Measurements from ENCODE around the gene ARGLU1. TPM values are rescaled to one million over a fixed set of nuclear protein-coding genes. Genes with fewer than 3 reads are reported as not detected.

The ARGLU1 gene
- total RNA-seq, 1 experiment from 2014 or later, result 31.8 TPM

DNA sequence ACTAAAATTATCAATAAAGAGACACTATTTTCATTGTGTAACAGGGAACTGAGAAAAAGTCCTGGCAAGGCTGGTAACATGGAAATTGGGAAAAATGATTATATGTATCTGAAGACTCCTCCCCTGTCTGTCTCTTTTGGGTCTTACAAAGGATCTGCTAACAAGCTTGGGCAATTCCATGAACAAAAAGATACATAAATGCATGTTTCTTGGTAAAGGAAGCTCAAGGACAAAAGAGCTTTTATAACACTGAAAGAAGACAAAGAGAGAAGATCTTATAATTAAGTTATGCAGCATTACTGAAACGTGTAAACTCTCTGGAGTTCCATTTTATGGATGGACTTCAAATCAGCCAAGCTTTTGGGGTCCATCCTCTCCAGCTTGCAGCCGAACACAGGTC, 61.7 kb downstream of the ARGLU1 start:
- intact Hi-C loops (cut with micrococcal nuclease), result no loop called here

GRCh38 chr13:106505732-106506131, 62.2 kb downstream of the ARGLU1 start:
- Histone ChIP-seq H3F3A (ENCODE audit: low read length, unreplicated experiment) (no peaks in the 10 kb centered on the region), H3K4me3 (ENCODE audit: low read length) (no peak overlapping the region), H3K79me2 (ENCODE audit: low read length) (peaks cover 84% of the 10 kb centered on the region), H3K4me1 (ENCODE audit: insufficient read depth, low read length) (peaks cover 17% of the 10 kb centered on the region), H3K9me3 (ENCODE audit: low read length) (no peaks in the 10 kb centered on the region), H2AFZ (ENCODE audit: low read length) (no peak overlapping the region), H3K9me2 (replicated peaks; ENCODE audit: low read length) (no peaks in the 10 kb centered on the region), H3K27ac (ENCODE audit: low read length) (no peak overlapping the region), H3K27me3 (ENCODE audit: low read length) (no peaks in the 10 kb centered on the region), H3K4me2 (ENCODE audit: low read length) (no peak overlapping the region), H3K9ac (ENCODE audit: low read length) (no peak overlapping the region), H3K36me3 (ENCODE audit: low read depth, low read length) (peaks cover 14% of the 10 kb centered on the region), H4K20me1 (ENCODE audit: low read length) (no peaks in the 10 kb centered on the region)
- ATAC-seq (no peak), DNase-seq (no peak)
- no TSS peak for BruUV-seq (replicated peaks)
- POLR2A ChIA-PET (ENCODE audit: unreplicated experiment), result no interaction called here
- intact Hi-C loops (cut with micrococcal nuclease), result no loop called here
- CTCF ChIA-PET, result no interaction called here
- TF ChIP-seq, protein P1, sequence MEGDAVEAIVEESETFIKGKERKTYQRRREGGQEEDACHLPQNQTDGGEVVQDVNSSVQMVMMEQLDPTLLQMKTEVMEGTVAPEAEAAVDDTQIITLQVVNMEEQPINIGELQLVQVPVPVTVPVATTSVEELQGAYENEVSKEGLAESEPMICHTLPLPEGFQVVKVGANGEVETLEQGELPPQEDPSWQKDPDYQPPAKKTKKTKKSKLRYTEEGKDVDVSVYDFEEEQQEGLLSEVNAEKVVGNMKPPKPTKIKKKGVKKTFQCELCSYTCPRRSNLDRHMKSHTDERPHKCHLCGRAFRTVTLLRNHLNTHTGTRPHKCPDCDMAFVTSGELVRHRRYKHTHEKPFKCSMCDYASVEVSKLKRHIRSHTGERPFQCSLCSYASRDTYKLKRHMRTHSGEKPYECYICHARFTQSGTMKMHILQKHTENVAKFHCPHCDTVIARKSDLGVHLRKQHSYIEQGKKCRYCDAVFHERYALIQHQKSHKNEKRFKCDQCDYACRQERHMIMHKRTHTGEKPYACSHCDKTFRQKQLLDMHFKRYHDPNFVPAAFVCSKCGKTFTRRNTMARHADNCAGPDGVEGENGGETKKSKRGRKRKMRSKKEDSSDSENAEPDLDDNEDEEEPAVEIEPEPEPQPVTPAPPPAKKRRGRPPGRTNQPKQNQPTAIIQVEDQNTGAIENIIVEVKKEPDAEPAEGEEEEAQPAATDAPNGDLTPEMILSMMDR (conservative IDR thresholded peaks at IDR 0.05; ENCODE audit: low read depth, low read length), result no peak
- TF ChIP-seq EZH2phosphoT487 (IDR thresholded peaks at IDR 0.05; ENCODE audit: borderline replicate concordance, low read length) (no peak), EZH2 (IDR thresholded peaks at IDR 0.05; ENCODE audit: low read length, unreplicated experiment) (no peak)

More for the DNA sequence above, 61.7 kb downstream of the ARGLU1 start:
- DNase-seq (no peak), ATAC-seq (no peak)
- H3K4me1 ChIP-seq (ENCODE audit: insufficient read depth, low read length), result peaks cover 17% of the 10 kb centered on the region
- H3K27ac ChIP-seq (ENCODE audit: low read length), result no peak overlapping the region
- peaks cover 17% of the 10 kb centered on the region for H3K36me3 ChIP-seq (ENCODE audit: low read depth, low read length)
- no peaks in the 10 kb centered on the region for H3F3A ChIP-seq (ENCODE audit: low read length, unreplicated experiment)
- no peaks in the 10 kb centered on the region for H3K9me3 ChIP-seq (ENCODE audit: low read length)
- H4K20me1 ChIP-seq (ENCODE audit: low read length), result no peaks in the 10 kb centered on the region
- no peaks in the 10 kb centered on the region for H3K9me2 ChIP-seq (replicated peaks; ENCODE audit: low read length)
- H2AFZ ChIP-seq (ENCODE audit: low read length), result no peak overlapping the region
- H3K9ac ChIP-seq (ENCODE audit: low read length), result no peak overlapping the region
- no peak overlapping the region for H3K4me2 ChIP-seq (ENCODE audit: low read length)
- ChIA-PET POLR2A (ENCODE audit: unreplicated experiment) (no interaction called here), CTCF (no interaction called here)
- BruUV-seq (replicated peaks), result no TSS peak
- peaks cover 83% of the 10 kb centered on the region for H3K79me2 ChIP-seq (ENCODE audit: low read length)
- no peak for TF ChIP-seq EZH2 (IDR thresholded peaks at IDR 0.05; ENCODE audit: low read length, unreplicated experiment)
- TF ChIP-seq EZH2phosphoT487 (IDR thresholded peaks at IDR 0.05; ENCODE audit: borderline replicate concordance, low read length), result no peak
- TF ChIP-seq, protein P1 (conservative IDR thresholded peaks at IDR 0.05; ENCODE audit: low read depth, low read length), result no peak
- no peak overlapping the region for H3K4me3 ChIP-seq (ENCODE audit: low read length)
- no peaks in the 10 kb centered on the region for H3K27me3 ChIP-seq (ENCODE audit: low read length)

GRCh38 chr13:106505295-106505694, 62.6 kb downstream of the ARGLU1 start:
- Histone ChIP-seq H3K79me2 (ENCODE audit: low read length) (peaks cover 85% of the 10 kb centered on the region), H3K36me3 (ENCODE audit: low read depth, low read length) (peaks cover 12% of the 10 kb centered on the region)
- intact Hi-C loops (cut with micrococcal nuclease), result no loop called here

More at GRCh38 chr13:106505295-106505694, 62.6 kb downstream of the ARGLU1 start:
- Histone ChIP-seq H3K4me3 (ENCODE audit: low read length) (no peak overlapping the region), H3F3A (ENCODE audit: low read length, unreplicated experiment) (no peaks in the 10 kb centered on the region), H3K9me3 (ENCODE audit: low read length) (no peaks in the 10 kb centered on the region), H3K27ac (ENCODE audit: low read length) (no peak overlapping the region), H3K4me1 (ENCODE audit: insufficient read depth, low read length) (peaks cover 17% of the 10 kb centered on the region), H2AFZ (ENCODE audit: low read length) (no peak overlapping the region), H3K27me3 (ENCODE audit: low read length) (no peaks in the 10 kb centered on the region), H3K9me2 (replicated peaks; ENCODE audit: low read length) (no peaks in the 10 kb centered on the region), H3K9ac (ENCODE audit: low read length) (no peak overlapping the region), H4K20me1 (ENCODE audit: low read length) (no peaks in the 10 kb centered on the region), H3K4me2 (ENCODE audit: low read length) (no peak overlapping the region)
- ATAC-seq (no peak), DNase-seq (no peak)
- no TSS peak for BruUV-seq (replicated peaks)
- ChIA-PET CTCF (no interaction called here), POLR2A (ENCODE audit: unreplicated experiment) (no interaction called here)
- TF ChIP-seq, protein P1 (conservative IDR thresholded peaks at IDR 0.05; ENCODE audit: low read depth, low read length), result no peak
- TF ChIP-seq EZH2phosphoT487 (IDR thresholded peaks at IDR 0.05; ENCODE audit: borderline replicate concordance, low read length) (no peak), EZH2 (IDR thresholded peaks at IDR 0.05; ENCODE audit: low read length, unreplicated experiment) (no peak)

All from PC-3 (cell line).